Prostate gland (tissue), 2 donors: Measurements from ENCODE around the gene CSF3.

Experiments
- POLR2A ChIP-seq: fragments of 450-650 bp; IDR thresholded peaks from one replicate; pipeline ENCODE4 v1.6.1; 2016; ENCODE audit warnings: antibody characterized with exemption, mild to moderate bottlenecking
- TF ChIP-seq, protein P1 (sequence below), 4 experiments: fragments of 200-600 bp in 2 of 4; fragments of 450-650 bp in 2 of 4; sonication (generic) in 2 of 4; IDR thresholded peaks; 1 replicate in 3 of 4; 2 replicates in 1 of 4; pipeline ENCODE4 v1.5.1; 2016 to 2019; ENCODE audit warnings: antibody characterized with exemption in 4 of 4, mild to moderate bottlenecking in 2 of 4, moderate library complexity in 2 of 4

DNA sequence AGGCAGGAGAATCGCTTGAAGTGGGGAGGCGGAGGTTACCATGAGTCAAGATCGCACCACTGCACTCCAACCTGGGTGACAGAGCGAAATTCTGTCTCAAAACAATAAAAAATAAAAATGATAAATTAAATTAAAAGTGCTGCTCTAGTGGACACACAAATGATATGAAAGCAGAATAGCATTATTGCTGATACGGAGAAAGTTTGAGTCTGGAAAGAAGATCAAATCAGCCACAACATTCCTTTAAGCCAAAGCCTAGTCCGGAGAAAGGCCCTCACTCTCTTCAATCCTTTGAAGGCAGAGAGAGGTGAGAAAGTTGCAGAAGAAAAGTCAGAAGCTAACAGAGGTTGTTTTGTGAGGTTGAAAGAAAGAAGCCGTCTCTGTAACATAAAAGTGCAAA, 15.1 kb upstream of the CSF3 start:
- no peak for TF ChIP-seq POLR2A
- TF ChIP-seq, protein P1, sequence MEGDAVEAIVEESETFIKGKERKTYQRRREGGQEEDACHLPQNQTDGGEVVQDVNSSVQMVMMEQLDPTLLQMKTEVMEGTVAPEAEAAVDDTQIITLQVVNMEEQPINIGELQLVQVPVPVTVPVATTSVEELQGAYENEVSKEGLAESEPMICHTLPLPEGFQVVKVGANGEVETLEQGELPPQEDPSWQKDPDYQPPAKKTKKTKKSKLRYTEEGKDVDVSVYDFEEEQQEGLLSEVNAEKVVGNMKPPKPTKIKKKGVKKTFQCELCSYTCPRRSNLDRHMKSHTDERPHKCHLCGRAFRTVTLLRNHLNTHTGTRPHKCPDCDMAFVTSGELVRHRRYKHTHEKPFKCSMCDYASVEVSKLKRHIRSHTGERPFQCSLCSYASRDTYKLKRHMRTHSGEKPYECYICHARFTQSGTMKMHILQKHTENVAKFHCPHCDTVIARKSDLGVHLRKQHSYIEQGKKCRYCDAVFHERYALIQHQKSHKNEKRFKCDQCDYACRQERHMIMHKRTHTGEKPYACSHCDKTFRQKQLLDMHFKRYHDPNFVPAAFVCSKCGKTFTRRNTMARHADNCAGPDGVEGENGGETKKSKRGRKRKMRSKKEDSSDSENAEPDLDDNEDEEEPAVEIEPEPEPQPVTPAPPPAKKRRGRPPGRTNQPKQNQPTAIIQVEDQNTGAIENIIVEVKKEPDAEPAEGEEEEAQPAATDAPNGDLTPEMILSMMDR (IDR thresholded peaks at IDR 0.05) = no peak
